ENCODE data around the gene ZNF547. TPM values are rescaled to one million over a fixed set of nuclear protein-coding genes. Genes with fewer than 3 reads are reported as not detected.

Gene ZNF547
- total RNA-seq, 4 donors from 2014 or later = 1.1 to 4.8 (median 2.5) TPM

GRCh38 chr19:57389730-57390598, 26.6 kb downstream of the ZNF547 start, which contains the start of gene ZNF548:
ZNF548 (plus strand) TSS chr19:57389854; CDS start chr19:57390100, 246 bp downstream.
- no peak for TF ChIP-seq CTCF (IDR thresholded peaks at IDR 0.05; ENCODE audit: low read depth)

DNA sequence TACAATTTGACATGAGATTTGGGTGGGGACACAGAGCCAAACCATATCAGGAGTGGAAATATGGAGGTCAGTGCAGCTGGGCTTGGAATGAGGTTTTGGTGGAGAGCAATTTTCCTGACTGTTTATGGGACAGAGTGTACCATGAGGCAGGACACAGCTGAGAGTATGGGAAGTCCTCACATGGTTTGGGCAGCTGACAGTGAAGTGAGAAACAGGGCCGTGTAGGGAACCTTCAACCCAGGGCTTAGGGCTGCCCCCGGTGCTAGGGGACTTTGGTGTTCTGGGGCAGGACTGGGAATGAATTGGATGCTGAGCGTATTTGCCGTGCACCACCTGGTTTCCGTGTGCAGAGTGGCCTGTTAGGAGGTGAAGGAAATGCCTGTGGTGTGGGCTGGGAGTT, 32.4 kb downstream of the ZNF547 start:
- TF ChIP-seq CTCF (IDR thresholded peaks at IDR 0.05; ENCODE audit: low read depth) = no peak

DNA sequence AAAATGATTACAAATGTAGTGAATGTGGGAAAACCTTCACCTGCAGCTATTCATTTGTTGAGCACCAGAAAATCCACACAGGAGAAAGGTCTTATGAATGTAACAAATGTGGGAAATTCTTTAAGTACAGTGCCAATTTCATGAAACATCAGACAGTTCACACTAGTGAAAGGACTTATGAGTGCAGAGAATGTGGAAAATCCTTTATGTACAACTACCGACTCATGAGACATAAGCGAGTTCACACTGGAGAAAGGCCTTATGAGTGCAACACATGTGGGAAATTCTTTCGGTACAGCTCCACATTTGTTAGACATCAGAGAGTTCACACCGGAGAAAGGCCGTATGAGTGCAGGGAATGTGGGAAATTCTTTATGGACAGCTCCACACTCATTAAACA, 35.5 kb downstream of the ZNF547 start:
- TF ChIP-seq CTCF (IDR thresholded peaks at IDR 0.05; ENCODE audit: low read depth) = no peak

- TF ChIP-seq CTCF (IDR thresholded peaks at IDR 0.05; ENCODE audit: low read depth) = no peak
Observed at GRCh38 chr19:57403737-57404563, 40.6 kb downstream of the ZNF547 start.

GRCh38 chr19:57406516-57407123, 43.3 kb downstream of the ZNF547 start:
- no peak for TF ChIP-seq CTCF (IDR thresholded peaks at IDR 0.05; ENCODE audit: low read depth)

GRCh38 chr19:57410877-57411671, 47.7 kb downstream of the ZNF547 start, which contains the start of gene ZNF17:
ZNF17 (plus strand) TSS chr19:57411161; CDS start chr19:57413616, 2,455 bp downstream.
- no peak for TF ChIP-seq CTCF (IDR thresholded peaks at IDR 0.05; ENCODE audit: low read depth)

All from subcutaneous adipose tissue (tissue), 4 donors.